Measurements from ENCODE around the gene TMTC2.

Gene TMTC2

DNA sequence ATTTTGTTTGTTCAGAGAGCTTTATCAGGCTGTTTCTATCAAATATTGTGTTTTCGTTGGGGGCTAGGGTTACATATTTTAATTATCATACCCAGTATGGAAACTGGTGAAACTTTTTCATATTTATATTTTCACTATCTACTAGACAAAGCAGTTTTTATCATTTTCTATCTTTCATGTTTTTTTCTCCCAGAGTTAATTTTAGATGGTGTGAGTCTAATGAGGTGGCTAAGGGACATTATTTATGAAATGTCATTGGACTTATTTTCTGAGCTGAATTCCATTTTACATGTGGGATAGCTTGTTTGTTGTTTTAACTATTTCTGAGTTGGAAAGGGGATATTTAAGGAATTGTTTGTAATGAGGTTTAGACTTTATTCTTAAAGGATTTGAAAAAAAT lies 100.3 kb downstream of the TMTC2 start:
- H3K79me2 ChIP-seq (ENCODE audit: insufficient read depth, low read depth): no peaks in the 10 kb centered on the region
- no peak overlapping the region for H2AFZ ChIP-seq (ENCODE audit: low read depth)
- no peaks in the 10 kb centered on the region for H3K4me1 ChIP-seq (ENCODE audit: low read depth, poor library complexity, severe bottlenecking)
- H3K36me3 ChIP-seq (ENCODE audit: insufficient read depth): no peaks in the 10 kb centered on the region
- H3K4me2 ChIP-seq: no peak overlapping the region
- TF ChIP-seq, protein P1, sequence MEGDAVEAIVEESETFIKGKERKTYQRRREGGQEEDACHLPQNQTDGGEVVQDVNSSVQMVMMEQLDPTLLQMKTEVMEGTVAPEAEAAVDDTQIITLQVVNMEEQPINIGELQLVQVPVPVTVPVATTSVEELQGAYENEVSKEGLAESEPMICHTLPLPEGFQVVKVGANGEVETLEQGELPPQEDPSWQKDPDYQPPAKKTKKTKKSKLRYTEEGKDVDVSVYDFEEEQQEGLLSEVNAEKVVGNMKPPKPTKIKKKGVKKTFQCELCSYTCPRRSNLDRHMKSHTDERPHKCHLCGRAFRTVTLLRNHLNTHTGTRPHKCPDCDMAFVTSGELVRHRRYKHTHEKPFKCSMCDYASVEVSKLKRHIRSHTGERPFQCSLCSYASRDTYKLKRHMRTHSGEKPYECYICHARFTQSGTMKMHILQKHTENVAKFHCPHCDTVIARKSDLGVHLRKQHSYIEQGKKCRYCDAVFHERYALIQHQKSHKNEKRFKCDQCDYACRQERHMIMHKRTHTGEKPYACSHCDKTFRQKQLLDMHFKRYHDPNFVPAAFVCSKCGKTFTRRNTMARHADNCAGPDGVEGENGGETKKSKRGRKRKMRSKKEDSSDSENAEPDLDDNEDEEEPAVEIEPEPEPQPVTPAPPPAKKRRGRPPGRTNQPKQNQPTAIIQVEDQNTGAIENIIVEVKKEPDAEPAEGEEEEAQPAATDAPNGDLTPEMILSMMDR (conservative IDR thresholded peaks at IDR 0.05; ENCODE audit: low read depth, low read length): no peak
- H3K9ac ChIP-seq: no peak overlapping the region
- H3K27me3 ChIP-seq (ENCODE audit: insufficient read depth, low read depth): no peaks in the 10 kb centered on the region
- no peaks in the 10 kb centered on the region for H4K20me1 ChIP-seq (ENCODE audit: insufficient read depth)
- no peak overlapping the region for H3K27ac ChIP-seq
- H3K4me3 ChIP-seq (IDR thresholded peaks at IDR 0.05; ENCODE audit: insufficient read depth, low read depth, low read length): no peak overlapping the region

DNA sequence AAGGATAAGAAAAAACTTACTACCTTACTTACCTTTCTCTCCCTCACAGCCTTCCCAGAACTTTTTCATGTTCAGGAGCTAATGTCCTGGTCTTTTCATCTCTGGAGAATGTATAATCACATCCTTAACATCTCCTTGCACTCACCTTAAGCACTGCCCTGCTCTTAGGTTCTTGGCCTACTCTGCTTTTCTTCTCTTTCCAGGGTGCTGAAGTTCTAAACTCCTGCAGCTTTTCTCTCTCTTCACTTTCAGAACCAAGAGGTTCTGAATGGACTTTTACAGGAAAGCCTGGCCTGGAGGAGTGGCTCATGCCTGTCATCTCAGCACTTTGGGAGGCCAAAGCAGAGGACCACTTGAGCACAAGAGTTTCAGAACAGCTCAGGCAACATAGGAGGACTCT lies 101.9 kb downstream of the TMTC2 start:
- Histone ChIP-seq H3K9ac (no peak overlapping the region), H3K4me3 (IDR thresholded peaks at IDR 0.05; ENCODE audit: insufficient read depth, low read depth, low read length) (no peak overlapping the region), H3K36me3 (ENCODE audit: insufficient read depth) (no peaks in the 10 kb centered on the region), H3K27ac (no peak overlapping the region), H3K4me2 (no peak overlapping the region), H2AFZ (ENCODE audit: low read depth) (no peak overlapping the region), H3K79me2 (ENCODE audit: insufficient read depth, low read depth) (no peaks in the 10 kb centered on the region), H4K20me1 (ENCODE audit: insufficient read depth) (no peaks in the 10 kb centered on the region), H3K27me3 (ENCODE audit: insufficient read depth, low read depth) (no peaks in the 10 kb centered on the region), H3K4me1 (ENCODE audit: low read depth, poor library complexity, severe bottlenecking) (no peaks in the 10 kb centered on the region)
- TF ChIP-seq, protein P1 (conservative IDR thresholded peaks at IDR 0.05; ENCODE audit: low read depth, low read length): no peak

DNA sequence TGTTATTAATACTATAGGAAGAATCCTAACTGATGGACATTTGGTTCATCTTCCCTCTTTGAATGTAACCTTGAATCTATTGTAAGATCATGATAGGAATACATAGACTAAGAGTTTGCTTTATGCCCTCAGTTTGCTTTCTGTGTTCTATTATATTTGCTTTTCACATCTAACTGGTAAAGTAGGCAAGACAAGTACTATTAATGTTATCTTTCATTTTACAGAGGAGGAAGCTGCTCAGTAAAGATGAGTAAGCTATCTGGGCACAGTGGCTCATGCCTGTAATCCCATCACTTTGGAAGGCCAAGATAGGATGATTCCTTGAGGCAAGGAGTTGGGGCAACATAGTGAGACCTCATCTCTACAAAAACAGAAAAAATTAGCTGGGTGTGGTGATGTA lies 103.0 kb downstream of the TMTC2 start:
- H4K20me1 ChIP-seq (ENCODE audit: insufficient read depth): no peaks in the 10 kb centered on the region
- H2AFZ ChIP-seq (ENCODE audit: low read depth): no peak overlapping the region
- no peak overlapping the region for H3K27ac ChIP-seq
- no peaks in the 10 kb centered on the region for H3K36me3 ChIP-seq (ENCODE audit: insufficient read depth)
- no peaks in the 10 kb centered on the region for H3K27me3 ChIP-seq (ENCODE audit: insufficient read depth, low read depth)
- H3K4me1 ChIP-seq (ENCODE audit: low read depth, poor library complexity, severe bottlenecking): no peaks in the 10 kb centered on the region
- TF ChIP-seq, protein P1 (conservative IDR thresholded peaks at IDR 0.05; ENCODE audit: low read depth, low read length): no peak
- no peak overlapping the region for H3K4me2 ChIP-seq
- H3K4me3 ChIP-seq (IDR thresholded peaks at IDR 0.05; ENCODE audit: insufficient read depth, low read depth, low read length): no peak overlapping the region
- H3K79me2 ChIP-seq (ENCODE audit: insufficient read depth, low read depth): no peaks in the 10 kb centered on the region
- H3K9ac ChIP-seq: no peak overlapping the region

DNA sequence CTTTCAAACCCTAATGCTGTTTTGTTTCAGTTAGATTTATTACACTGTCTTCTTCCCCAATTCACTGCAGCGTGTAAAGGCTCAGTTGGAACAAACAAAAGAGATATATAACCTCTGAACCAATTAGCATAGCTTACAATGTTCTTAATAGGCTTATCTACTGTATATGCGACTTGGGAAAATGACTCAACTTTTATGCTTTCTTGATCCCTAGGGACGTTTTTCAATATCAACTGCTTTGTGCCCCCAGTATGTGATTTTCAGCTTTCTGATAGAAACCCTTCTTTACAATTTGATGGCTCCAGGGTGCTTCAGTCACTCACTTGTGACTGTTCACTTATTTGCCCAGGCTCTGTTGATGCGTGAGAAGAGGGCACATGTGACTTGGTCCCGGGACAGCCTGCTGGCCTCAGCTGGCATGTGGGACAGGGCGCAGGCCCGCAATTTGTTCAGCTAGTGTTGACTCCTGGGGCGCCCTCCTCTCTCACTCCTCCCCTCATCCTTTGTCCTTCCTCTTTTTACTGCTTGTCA lies 107.1 kb downstream of the TMTC2 start:
- Histone ChIP-seq H3K79me2 (ENCODE audit: insufficient read depth, low read depth) (no peaks in the 10 kb centered on the region), H2AFZ (ENCODE audit: low read depth) (no peak overlapping the region), H4K20me1 (ENCODE audit: insufficient read depth) (no peaks in the 10 kb centered on the region), H3K27me3 (ENCODE audit: insufficient read depth, low read depth) (no peaks in the 10 kb centered on the region), H3K4me3 (IDR thresholded peaks at IDR 0.05; ENCODE audit: insufficient read depth, low read depth, low read length) (no peak overlapping the region), H3K36me3 (ENCODE audit: insufficient read depth) (no peaks in the 10 kb centered on the region), H3K4me2 (no peak overlapping the region), H3K27ac (no peak overlapping the region), H3K4me1 (ENCODE audit: low read depth, poor library complexity, severe bottlenecking) (no peaks in the 10 kb centered on the region), H3K9ac (no peak overlapping the region)
- TF ChIP-seq, protein P1 (conservative IDR thresholded peaks at IDR 0.05; ENCODE audit: low read depth, low read length): no peak

All from KMS-11 (cell line).